A549 (cell line): ENCODE results near the gene ZBTB4. TPM values are rescaled to one million over a fixed set of nuclear protein-coding genes. Genes with fewer than 3 reads are reported as not detected.

ENCODE experiments used
- ATAC-seq, 2 experiments: fragments of 200-7000 bp in 1 of 2; fragments of >200 bp in 1 of 2; cut with Nextera tagmentation in 1 of 2; cut with Tn5 transposase in 1 of 2; 3 replicates each; pipeline versions ENCODE4 v1.8.0 to v1.9.1; 2018 to 2020; ENCODE audit warnings: mild to moderate bottlenecking in 1 of 2, moderate library complexity in 1 of 2
- CTCF ChIA-PET: fragments of 300-600 bp; sonication (Branson Sonifier 250); formaldehyde crosslinking; extraction: SDS; loops from one replicate; lab custom pipeline; 2021; ENCODE audit warnings: antibody characterized with exemption, inconsistent platforms; lab: Yijun Ruan, JAX
- POLR2A ChIA-PET: fragments of 350-600 bp; formaldehyde crosslinking; extraction: SDS; loops from one replicate; lab custom pipeline; 2021; ENCODE audit warnings: antibody characterized with exemption, inconsistent platforms; lab: Yijun Ruan, JAX
- DNase-seq, 2 experiments: peaks; one replicate each; pipeline versions ENCODE4 v3.0.0 to v3.0.0-alpha.2; 2011 to 2016; ENCODE audit warnings: low read depth in 1 of 2, low spot score in 1 of 2
- FAIRE-seq: peaks from 2 replicates; lab custom pipeline; 2011; peaks lifted over from hg19 to GRCh38; lab: Jason Lieb, UNC
- H3K27ac ChIP-seq, 2 experiments: fragments of >200 bp; sonication (Bioruptor Twin); formaldehyde crosslinking; 3 replicates each; pipeline ENCODE4 v1.5.1; 2016 to 2017
- H3K4me1 ChIP-seq: fragments of >200 bp; sonication (Bioruptor Twin); formaldehyde crosslinking; 3 replicates; pipeline ENCODE4 v1.6.1; 2016
- H3K4me2 ChIP-seq: fragments of >200 bp; sonication (Bioruptor Twin); formaldehyde crosslinking; 3 replicates; pipeline ENCODE4 v1.6.1; 2016
- H3K4me3 ChIP-seq: fragments of >200 bp; sonication (Bioruptor Twin); formaldehyde crosslinking; 3 replicates; pipeline ENCODE4 v1.5.1; 2016
- H3K9me3 ChIP-seq: fragments of >200 bp; sonication (Bioruptor Twin); formaldehyde crosslinking; 3 replicates; pipeline ENCODE4 v1.6.1; 2016
- CHD2 ChIP-seq: fragments of 150-350 bp; IDR thresholded peaks from 2 replicates; pipeline ENCODE4 v1.6.1; 2014; ENCODE audit warnings: low read length; ENCODE audit not compliant: partially characterized antibody
- CTCF ChIP-seq: fragments of >200 bp; sonication (Bioruptor Twin); formaldehyde crosslinking; IDR thresholded peaks from 3 replicates; pipeline ENCODE4 v1.5.1; 2016
- EHMT2 ChIP-seq: fragments of 200-600 bp; sonication (generic); IDR thresholded peaks from 2 replicates; pipeline ENCODE4 v1.6.1; 2016; ENCODE audit warnings: antibody characterized with exemption, low read depth, mild to moderate bottlenecking, moderate library complexity
- ESRRA ChIP-seq: fragments of 150-350 bp; IDR thresholded peaks from 2 replicates; pipeline ENCODE4 v1.6.1; 2014; ENCODE audit warnings: mild to moderate bottlenecking, low read length, borderline replicate concordance
- FOSB ChIP-seq: fragments of 250-450 bp; sonication (Bioruptor Pico); IDR thresholded peaks from 2 replicates; pipeline ENCODE4 v1.5.0; 2020; ENCODE audit warnings: mild to moderate bottlenecking, moderate library complexity
- GATA3 ChIP-seq: IDR thresholded peaks from 2 replicates; pipeline ENCODE4 v1.6.1; 2012; ENCODE audit warnings: borderline replicate concordance
- HOXA7 ChIP-seq: fragments of 250-450 bp; sonication (Bioruptor Pico); IDR thresholded peaks from 2 replicates; pipeline ENCODE4 v1.5.0; 2020; ENCODE audit warnings: mild to moderate bottlenecking, moderate library complexity
- JUN ChIP-seq, 2 experiments: fragments of >200 bp; sonication (Bioruptor Twin); formaldehyde crosslinking; IDR thresholded peaks; 2 replicates in 1 of 2; 3 replicates in 1 of 2; pipeline ENCODE4 v1.6.1; 2016 to 2017
- JUNB ChIP-seq: fragments of >200 bp; sonication (Bioruptor Twin); formaldehyde crosslinking; IDR thresholded peaks from 2 replicates; pipeline ENCODE4 v1.6.1; 2016
- MAZ ChIP-seq: fragments of 150-350 bp; IDR thresholded peaks from 2 replicates; pipeline ENCODE4 v1.6.1; 2014; ENCODE audit warnings: antibody characterized with exemption, low read depth, low read length, borderline replicate concordance
- PBX3 ChIP-seq: IDR thresholded peaks from 2 replicates; pipeline ENCODE4 v1.6.1; 2012
- TFCP2L1 ChIP-seq: fragments of 250-450 bp; sonication (Bioruptor Pico); IDR thresholded peaks from 2 replicates; pipeline ENCODE4 v1.5.0; 2021; ENCODE audit warnings: mild to moderate bottlenecking
- ZC3H11A ChIP-seq: fragments of 450-650 bp; IDR thresholded peaks from 2 replicates; pipeline ENCODE4 v1.6.1; 2014; ENCODE audit warnings: antibody characterized with exemption, mild to moderate bottlenecking
- WGBS: methylation state at CpG from one replicate; pipeline ENCODE4 v1.1.6; 2017; ENCODE audit errors: missing lambda C conversion rate; 5-methylcytosine and 5-hydroxymethylcytosine counted together
- polyA plus RNA-seq, 4 experiments: library from polyadenylated mRNA; depleted of rRNA in 3 of 4; stranded (reverse); fragments of >200 nt; fragmentation: RNase III in 1 of 4; extraction: RNeasy Plus Mini Kit Qiagen cat#74134 plus additional on column Dnase treatment in 1 of 4; gene quantifications; 2 replicates in 3 of 4; 3 replicates in 1 of 4; pipeline ENCODE4 v1.2.3, GENCODE V29; 2011 to 2017
- TF ChIP-seq, protein P1 (sequence below): IDR thresholded peaks from 2 replicates; pipeline ENCODE4 v1.6.1; 2012
- TF ChIP-seq, protein P2 (sequence below): fragments of 250-450 bp; sonication (Bioruptor Pico); IDR thresholded peaks from 2 replicates; pipeline ENCODE4 v1.5.0; 2020; ENCODE audit warnings: low read depth, mild to moderate bottlenecking, moderate library complexity

Gene ZBTB4
- polyA plus RNA-seq, 2 of the 4 experiments (the other 2 are of a cell fraction): 14.4 to 28.2 TPM

- ChIA-PET CTCF (interaction anchor here (1.5 to 30.1 kb wide), 2 partner anchors 10 to 27 kb away, joined by 6 to 342 read pairs; partner anchors contain the start of genes CHRNB1, FGF11 and TMEM102), POLR2A (interaction anchor here (1.7 kb wide), 1 partner anchor 16 kb away, joined by 13 read pairs; the partner anchor contains the start of gene POLR2A)
- no peak overlapping the region for H3K4me3 ChIP-seq
- H3K4me2 ChIP-seq: no peak overlapping the region
- WGBS: 95% methylated on average over 11 of the region's 11 CpGs
- no peak for ATAC-seq
- TF ChIP-seq PBX3 (no peak), CHD2 (no peak), JUNB (no peak), CTCF (no peak), TFCP2L1 (CRISPR knock-in tag) (no peak), HOXA7 (CRISPR knock-in tag) (no peak)
- TF ChIP-seq, protein P1, sequence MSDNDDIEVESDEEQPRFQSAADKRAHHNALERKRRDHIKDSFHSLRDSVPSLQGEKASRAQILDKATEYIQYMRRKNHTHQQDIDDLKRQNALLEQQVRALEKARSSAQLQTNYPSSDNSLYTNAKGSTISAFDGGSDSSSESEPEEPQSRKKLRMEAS: no peak
- TF ChIP-seq, all 56 proteins: peak for 0
- no peak overlapping the region for H3K27ac ChIP-seq
- H3K9me3 ChIP-seq: no peaks in the 10 kb centered on the region
- H3K4me1 ChIP-seq: peaks cover 24% of the 10 kb centered on the region
- DNase-seq (no peak), FAIRE-seq (no peak)
These were observed 11.1 kb downstream of the ZBTB4 start for GRCh38 chr17:7468290-7468689.

DNA sequence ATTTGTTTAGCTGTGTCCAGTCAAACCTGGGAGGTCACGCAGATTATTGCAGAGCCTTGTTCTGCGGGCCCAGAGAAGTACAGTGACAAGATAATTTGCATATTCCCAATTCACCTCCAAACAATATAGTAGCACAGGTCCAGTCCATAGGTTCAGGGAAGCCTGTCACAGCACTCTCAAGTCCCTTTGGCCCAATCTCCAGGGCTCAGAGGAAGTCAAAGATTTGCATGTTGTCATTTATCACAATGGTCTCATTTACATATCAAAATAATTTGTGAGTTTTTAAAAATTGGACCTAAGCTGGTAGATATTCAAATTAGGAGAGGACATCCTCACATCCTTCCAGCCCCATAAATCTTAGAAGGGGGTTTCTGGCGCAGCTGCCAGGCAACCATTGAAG is 11.9 kb downstream of the ZBTB4 start:
- Histone ChIP-seq H3K4me2 (no peak overlapping the region), H3K27ac (peak overlapping the region in 1 of 2 experiments; percentile 57; a peak in 3 of 6 replicates)
- no peak for FAIRE-seq
- TF ChIP-seq JUN (IDR thresholded peaks at IDR 0.05) (no peak), CHD2 (no peak), MAZ (no peak), EHMT2 (no peak), FOSB (no peak), ZC3H11A (no peak)
- TF ChIP-seq, protein P2, sequence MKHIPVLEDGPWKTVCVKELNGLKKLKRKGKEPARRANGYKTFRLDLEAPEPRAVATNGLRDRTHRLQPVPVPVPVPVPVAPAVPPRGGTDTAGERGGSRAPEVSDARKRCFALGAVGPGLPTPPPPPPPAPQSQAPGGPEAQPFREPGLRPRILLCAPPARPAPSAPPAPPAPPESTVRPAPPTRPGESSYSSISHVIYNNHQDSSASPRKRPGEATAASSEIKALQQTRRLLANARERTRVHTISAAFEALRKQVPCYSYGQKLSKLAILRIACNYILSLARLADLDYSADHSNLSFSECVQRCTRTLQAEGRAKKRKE: no peak
- TF ChIP-seq, all 56 proteins: peak for 0
- Histone ChIP-seq H3K4me3 (no peak overlapping the region), H3K4me1 (peaks cover 24% of the 10 kb centered on the region), H3K9me3 (no peaks in the 10 kb centered on the region)
- 97% methylated on average over 3 of the region's 3 CpGs for WGBS
- POLR2A ChIA-PET: interaction anchor here (1.7 kb wide), 2 partner anchors 13 to 17 kb away, joined by 6 to 13 read pairs; partner anchors contain the start of genes POLR2A and ZBTB4
- CTCF ChIA-PET: interaction anchor here (1.2 to 30.1 kb wide), 5 partner anchors 26 to 114 kb away, joined by 3 to 342 read pairs (median 5); partner anchors contain the start of genes CHRNB1, FGF11 and TMEM102
- ATAC-seq: no peak
- no peak for DNase-seq

- 89% methylated on average over 16 of the region's 16 CpGs for WGBS
- ATAC-seq: peak; percentile 37 to 39; a peak in 4 of 6 replicates
- H3K4me1 ChIP-seq: peaks cover 24% of the 10 kb centered on the region
- H3K4me3 ChIP-seq: no peak overlapping the region
- ChIA-PET POLR2A (interaction anchor here (1.7 kb wide), 2 partner anchors 13 to 17 kb away, joined by 6 to 13 read pairs; partner anchors contain the start of genes POLR2A and ZBTB4), CTCF (interaction anchor here (1.2 to 30.1 kb wide), 5 partner anchors 25 to 113 kb away, joined by 3 to 342 read pairs (median 5); partner anchors contain the start of genes CHRNB1, FGF11 and TMEM102)
- no peak for FAIRE-seq
- peak; percentile 91 for TF ChIP-seq ESRRA
- no peak for TF ChIP-seq GATA3
- TF ChIP-seq HOXA7 (CRISPR knock-in tag): no peak
- no peak for DNase-seq
- H3K27ac ChIP-seq: peak overlapping the region in 1 of 2 experiments; percentile 57; a peak in 3 of 6 replicates
- no peak overlapping the region for H3K4me2 ChIP-seq
- H3K9me3 ChIP-seq: no peaks in the 10 kb centered on the region
These were observed 12.6 kb downstream of the ZBTB4 start for GRCh38 chr17:7466639-7467341.
